HG03045 (cell line): ENCODE results near the gene PBX2.
A peak's percentile ranks its signal among the peaks of the same experiment; 100 is the strongest.
"Not testable (repeated sequence)": the region's sequence is repeated elsewhere in the genome, so short reads cannot be mapped to it uniquely, and the experiment has no call there.

Experiments used
- ATAC-seq: cut with Tn5 transposase; IDR thresholded peaks from one replicate; pipeline ENCODE4 v1.9.1; 2021; ENCODE audit warnings: mild to moderate bottlenecking, moderate library complexity; ENCODE audit not compliant: unreplicated experiment

The PBX2 gene

GRCh38 chr6:32187725-32188380 lies 2.1 kb downstream of the PBX2 start:
- ATAC-seq: not testable (repeated sequence)

GRCh38 chr6:32187009-32187709 lies 2.8 kb downstream of the PBX2 start:
- ATAC-seq: no peak

DNA sequence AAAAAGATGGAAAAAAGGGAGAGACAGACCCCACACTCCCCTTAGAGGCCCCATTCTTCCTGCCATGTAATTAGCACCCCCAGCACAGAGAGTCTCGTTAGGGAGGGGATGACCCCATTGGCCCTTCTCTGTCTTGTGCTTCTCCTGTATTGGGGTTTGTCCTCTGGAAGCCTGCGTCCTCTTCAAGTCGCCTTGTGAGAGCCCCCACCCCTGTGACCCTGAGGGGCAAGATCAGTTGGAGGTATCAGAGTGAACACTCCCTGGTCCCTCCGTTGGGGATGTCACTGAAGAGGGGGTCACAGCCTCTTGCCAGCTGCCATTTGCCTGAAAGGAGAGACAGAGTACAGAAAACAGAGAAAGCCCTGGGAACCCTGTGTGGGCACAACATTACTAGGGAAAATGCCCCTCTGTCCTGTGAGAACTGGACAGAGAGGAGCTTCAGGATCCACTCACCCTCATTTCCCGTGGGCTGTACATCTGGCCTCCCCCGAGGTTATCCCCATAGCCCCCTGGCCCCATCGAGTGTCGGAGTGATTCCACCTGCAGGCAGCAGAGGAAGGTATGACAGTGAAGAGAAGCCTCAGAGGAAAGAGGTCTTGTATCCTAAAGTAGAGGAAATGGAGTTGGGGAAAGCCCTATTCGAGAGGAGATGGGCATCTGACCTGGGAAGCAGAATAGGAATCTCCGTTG lies 3.7 kb downstream of the PBX2 start:
- ATAC-seq: not testable (repeated sequence)

DNA sequence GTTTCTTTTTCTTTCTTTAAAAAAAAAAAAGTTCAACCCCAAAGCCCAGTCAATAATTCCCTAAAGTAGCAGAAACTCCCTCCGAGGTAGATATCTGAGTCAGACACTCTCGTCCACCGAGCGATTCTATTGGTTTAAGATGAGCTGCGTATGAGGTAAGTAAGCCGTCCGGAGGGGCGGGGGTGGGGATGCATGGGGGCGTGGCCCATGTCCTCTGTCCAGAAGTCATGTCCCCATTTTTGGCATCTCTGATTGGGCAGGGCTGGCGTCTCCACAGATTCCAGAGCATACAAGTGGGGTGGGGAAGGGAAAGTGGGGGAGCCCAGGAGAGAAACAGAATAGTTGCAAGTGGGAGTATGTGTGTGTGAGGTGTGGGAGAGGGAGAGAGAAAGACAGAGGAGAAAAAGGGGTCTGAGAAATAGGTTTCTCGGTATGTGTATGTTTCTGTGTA lies 4.3 kb downstream of the PBX2 start:
- ATAC-seq: not testable (repeated sequence)

- ATAC-seq: no peak
Observed at GRCh38 chr6:32184084-32184640, 5.8 kb downstream of the PBX2 start, which contains the start of gene AGER. Gene AGER, minus strand, starts transcription at chr6:32184253. Its CDS starts 31 bp downstream, at chr6:32184222.

DNA sequence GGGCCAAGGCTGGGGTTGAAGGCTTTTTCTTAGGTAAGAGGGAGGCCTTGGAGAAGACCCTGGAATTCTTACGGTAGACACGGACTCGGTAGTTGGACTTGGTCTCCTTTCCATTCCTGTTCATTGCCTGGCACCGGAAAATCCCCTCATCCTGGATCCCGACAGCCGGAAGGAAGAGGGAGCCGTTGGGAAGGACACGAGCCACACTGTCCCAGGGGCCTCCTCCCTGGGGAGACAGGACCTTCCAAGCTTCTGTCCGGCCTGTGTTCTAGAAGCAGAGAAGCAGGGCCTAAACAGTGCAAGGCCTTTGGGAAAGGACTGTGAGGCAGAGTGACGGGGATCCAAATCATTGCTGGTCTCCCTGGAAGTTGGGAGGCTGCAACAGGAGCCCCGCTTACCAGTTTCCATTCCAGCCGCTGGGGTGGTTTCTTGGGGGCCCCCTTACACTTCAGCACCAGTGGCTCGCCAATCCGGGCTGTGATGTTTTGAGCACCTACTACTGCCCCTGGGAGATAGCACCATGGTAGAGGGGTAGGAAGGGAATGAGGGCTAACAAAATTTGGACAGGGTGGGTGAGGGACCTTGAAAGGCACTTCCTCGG lies 6.4 kb downstream of the PBX2 start:
- ATAC-seq: no peak

DNA sequence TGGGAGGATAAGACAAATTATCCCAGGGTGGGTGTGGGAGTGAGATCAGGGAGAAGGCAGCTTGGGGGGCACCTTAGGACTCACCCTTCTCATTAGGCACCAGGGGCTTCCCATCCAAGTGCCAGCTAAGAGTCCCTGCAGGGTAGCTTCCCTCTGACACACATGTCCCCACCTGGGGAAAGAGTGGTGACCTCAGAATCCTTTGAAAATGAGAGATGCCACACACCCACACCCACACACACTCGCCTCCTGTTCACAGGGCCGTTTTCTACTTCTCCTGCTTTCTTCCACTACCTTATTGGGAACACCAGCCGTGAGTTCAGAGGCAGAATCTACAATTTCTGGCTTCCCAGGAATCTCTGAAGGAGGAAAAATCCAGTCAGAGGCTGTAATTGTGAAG lies 7.0 kb downstream of the PBX2 start:
- no peak for ATAC-seq

DNA sequence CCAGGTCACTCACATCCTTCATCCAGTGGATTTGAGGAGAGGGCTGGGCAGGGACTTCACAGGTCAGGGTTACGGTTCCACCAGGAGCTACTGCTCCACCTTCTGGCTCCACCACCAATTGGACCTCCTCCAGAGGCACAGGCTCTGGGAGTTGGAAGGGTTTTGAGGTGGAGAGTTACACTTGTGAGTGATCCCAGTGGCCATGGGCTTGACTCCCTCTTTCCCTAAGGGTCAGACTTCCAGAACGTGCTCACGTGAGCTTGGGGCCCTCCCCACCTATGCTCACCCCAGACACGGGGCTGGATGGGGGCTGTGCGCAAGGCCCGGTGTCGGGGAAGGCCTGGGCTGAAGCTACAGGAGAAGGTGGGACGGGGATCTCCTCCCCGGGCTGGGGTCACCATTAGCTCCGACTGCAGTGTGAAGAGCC lies 7.4 kb downstream of the PBX2 start:
- ATAC-seq: no peak

- no peak for ATAC-seq
Observed at GRCh38 chr6:32181915-32182529, 8.0 kb downstream of the PBX2 start.

DNA sequence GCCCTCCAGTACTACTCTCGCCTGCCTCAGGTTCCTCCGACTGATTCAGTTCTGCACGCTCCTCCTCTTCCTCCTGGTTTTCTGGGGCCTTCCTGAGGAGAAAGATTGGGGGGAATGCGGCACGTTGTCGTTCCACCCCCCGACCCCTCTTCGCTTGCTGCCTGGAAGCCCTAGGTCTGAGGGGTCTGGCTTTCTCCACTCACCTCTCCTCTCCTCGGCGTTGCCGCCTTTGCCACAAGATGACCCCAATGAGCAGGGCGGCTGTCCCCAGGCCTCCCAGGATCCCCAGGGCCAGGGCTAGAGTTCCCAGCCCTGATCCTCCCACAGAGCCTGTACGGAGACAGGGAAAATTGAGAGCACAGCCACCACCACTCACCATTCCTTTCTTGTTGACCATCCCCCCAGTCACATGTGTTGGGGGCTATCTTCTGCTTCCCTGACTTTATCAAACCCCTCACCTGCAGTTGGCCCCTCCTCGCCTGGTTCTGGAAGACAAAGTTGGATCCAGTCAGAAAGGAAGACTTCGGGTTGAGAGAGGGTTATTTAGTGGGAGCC lies 8.8 kb downstream of the PBX2 start:
- ATAC-seq: no peak

GRCh38 chr6:32179766-32180405 lies 10.1 kb downstream of the PBX2 start:
- ATAC-seq: no peak

- ATAC-seq: no peak
Observed at GRCh38 chr6:32178547-32179440, 11.2 kb downstream of the PBX2 start.

- ATAC-seq: peak; percentile 82
Observed at GRCh38 chr6:32177788-32178546, 12.0 kb downstream of the PBX2 start, which contains the start of gene RNF5. Gene RNF5, plus strand, starts transcription at chr6:32178405. Its CDS starts 107 bp downstream, at chr6:32178512.

DNA sequence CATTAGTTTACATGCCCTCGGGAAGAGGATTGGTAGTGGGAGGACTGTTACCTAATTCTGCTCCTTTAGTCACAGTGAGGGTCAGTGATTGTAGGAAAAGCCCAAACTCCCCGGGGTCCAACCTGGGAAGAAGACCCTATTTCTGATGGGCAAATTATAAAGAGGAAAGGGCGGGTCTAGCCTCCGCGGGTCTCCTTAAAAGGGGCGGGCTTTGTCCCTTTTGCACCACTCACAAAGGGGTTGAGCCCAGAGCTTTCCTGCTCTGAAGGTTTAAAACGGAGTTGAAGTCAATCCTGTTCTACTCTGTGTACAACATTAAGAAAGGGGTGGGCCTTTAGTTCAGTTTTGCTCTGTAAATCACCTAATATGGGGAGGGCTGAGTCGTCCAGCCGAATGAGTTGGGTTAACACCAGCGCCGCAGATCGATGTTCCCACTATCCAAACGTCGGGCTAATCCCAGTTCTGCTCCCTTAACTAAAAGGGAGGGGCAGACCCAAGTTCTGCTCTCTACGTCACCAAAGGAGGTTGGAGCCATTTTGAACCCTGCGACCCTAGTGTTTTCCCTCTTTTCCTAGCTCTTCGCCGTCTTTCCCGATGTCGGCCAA lies 12.7 kb downstream of the PBX2 start:
- peak; percentile 4 for ATAC-seq

- ATAC-seq: no peak
Observed at GRCh38 chr6:32176476-32177182, 13.4 kb downstream of the PBX2 start.

DNA sequence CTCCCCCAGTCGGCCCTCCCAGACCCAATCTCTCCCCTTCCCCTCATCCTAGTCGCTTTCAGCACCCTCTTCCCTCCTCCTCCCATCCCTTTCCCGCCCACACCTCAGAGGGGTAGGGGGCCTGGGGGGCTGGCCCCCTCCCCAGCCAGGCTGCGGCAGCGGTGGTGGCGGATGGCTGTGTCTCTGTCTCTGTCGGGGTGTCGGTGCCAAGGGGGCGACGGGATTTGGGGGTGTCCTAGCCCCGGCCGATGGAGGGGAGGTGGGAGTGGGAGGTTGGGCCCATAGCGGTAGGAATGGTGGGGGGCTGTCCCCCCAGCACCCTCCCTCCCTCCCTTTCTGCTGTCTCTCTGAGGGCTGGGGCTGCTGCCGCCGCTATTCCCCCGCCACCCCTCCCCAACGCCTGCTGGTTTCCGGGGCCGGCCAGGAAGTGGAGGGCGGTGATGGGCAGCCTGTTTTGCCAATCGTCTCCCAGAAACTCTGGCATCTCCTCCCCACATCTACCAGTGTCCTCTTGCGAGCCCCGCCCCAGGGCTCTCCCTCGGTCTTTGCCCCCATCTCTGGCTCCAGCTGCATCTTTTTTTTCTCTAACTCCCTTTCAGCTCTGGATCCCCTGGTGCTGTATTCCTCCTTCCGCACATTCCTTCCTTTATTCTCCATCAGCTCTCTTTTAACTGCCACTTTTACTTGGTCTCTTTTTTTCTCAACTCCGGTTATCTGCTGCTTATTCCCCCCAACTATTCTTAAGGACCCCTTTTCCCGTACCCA lies 14.1 kb downstream of the PBX2 start, which contains the start of gene AGPAT1:
TSS of gene AGPAT1 (minus strand) at position 374 of the 765 bp plus-strand sequence. CDS start 4,588 bp downstream, outside the sequence.
- ATAC-seq: peak; percentile 46
